ENCODE measurements around the gene VTI1B. TPM values are rescaled to one million over a fixed set of nuclear protein-coding genes. Genes with fewer than 3 reads are reported as not detected.

VTI1B gene
- total RNA-seq, 3 donors from 2014 or later (not counting 1 experiment from before 2014, with no cell fraction given), result 47.5 to 77.1 (median 57.9) TPM

DNA sequence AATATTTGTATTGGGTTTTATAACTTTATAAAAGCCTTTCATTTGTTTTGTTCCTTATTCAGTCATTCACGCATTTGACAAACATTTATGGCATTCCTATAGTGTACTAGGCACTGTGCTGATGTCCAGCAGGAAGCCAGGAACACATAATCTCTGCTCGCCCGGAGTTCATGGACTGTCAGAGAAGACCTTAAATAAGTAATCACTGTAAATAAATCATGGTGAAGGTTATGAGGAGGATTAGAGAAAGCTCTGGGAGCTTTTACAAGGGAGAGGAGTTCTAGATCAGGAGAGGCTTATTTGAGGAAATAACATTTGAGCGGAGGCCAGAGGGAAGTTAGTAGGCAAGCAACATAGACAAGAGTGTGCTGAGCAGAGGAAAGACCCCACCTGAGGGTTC, 22.6 kb upstream of the VTI1B start:
- no peak for ATAC-seq
- no peak overlapping the region for H3K27ac Mint-ChIP-seq
- H3K9me3 Mint-ChIP-seq, result no peaks in the 10 kb centered on the region
- H3K4me3 Mint-ChIP-seq, result peak overlapping the region; percentile 61
- H3K36me3 Mint-ChIP-seq, result peaks cover 4% of the 10 kb centered on the region
- no peak for DNase-seq
- Histone ChIP-seq H3K9me3 (ENCODE audit: control insufficient read depth, insufficient read depth, low read length) (no peaks in the 10 kb centered on the region), H3K4me1 (ENCODE audit: control insufficient read depth, insufficient read depth, low read length) (peaks cover 9% of the 10 kb centered on the region), H3K27ac (ENCODE audit: low read length) (no peak overlapping the region), H3K27me3 (ENCODE audit: control insufficient read depth, insufficient read depth, low read length) (no peaks in the 10 kb centered on the region), H3K36me3 (ENCODE audit: control insufficient read depth, insufficient read depth, low read length) (peaks cover 3% of the 10 kb centered on the region), H3K4me3 (ENCODE audit: low read length) (no peak overlapping the region)
- 89% methylated on average over 4 of the region's 4 CpGs for WGBS (ENCODE audit: insufficient coverage)
- no peaks in the 10 kb centered on the region for H3K27me3 Mint-ChIP-seq (ENCODE audit: low read depth in 2 of 2)
- intact Hi-C loops (cut with micrococcal nuclease), result no loop called here
- TF ChIP-seq, protein P1, sequence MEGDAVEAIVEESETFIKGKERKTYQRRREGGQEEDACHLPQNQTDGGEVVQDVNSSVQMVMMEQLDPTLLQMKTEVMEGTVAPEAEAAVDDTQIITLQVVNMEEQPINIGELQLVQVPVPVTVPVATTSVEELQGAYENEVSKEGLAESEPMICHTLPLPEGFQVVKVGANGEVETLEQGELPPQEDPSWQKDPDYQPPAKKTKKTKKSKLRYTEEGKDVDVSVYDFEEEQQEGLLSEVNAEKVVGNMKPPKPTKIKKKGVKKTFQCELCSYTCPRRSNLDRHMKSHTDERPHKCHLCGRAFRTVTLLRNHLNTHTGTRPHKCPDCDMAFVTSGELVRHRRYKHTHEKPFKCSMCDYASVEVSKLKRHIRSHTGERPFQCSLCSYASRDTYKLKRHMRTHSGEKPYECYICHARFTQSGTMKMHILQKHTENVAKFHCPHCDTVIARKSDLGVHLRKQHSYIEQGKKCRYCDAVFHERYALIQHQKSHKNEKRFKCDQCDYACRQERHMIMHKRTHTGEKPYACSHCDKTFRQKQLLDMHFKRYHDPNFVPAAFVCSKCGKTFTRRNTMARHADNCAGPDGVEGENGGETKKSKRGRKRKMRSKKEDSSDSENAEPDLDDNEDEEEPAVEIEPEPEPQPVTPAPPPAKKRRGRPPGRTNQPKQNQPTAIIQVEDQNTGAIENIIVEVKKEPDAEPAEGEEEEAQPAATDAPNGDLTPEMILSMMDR (IDR thresholded peaks at IDR 0.05), result no peak
- peaks cover 15 to 18% of the 10 kb centered on the region in 2 donors for H3K4me1 Mint-ChIP-seq

DNA sequence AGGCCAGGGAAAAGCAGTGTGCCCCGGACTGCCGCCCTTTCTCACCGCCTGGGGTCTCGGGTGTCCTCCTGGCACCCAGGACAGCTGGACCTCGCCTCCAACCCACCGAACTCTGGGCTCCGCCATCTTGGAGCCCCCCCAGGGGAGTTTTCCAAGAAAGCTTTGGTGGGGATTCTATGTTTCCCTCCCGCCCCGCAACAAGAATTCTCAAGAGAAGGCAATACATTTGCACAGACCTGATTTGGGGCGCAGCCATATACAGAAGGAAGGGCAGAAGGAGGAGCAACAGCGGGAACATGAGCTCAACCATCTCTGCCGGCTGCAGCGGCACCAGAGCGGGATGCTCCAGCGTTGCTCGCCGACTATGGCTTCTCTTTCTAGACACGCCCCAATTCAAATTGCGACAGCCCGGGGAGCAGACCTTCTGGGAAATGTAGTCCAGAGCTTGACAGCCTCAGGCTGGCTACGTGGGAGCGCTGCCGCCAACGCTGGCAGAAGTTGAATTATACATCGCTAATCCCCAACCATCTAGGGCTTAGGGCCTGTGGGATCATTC, 21.0 kb upstream of the VTI1B start, which contains the start of gene RDH11:
Gene RDH11, minus strand, starts transcription at position 371 of the 556 bp plus-strand sequence. Its CDS starts 61 bp downstream, at position 310.
- Mint-ChIP-seq H3K27ac (peak within 1 kb of the TSS; percentile 94 to 99), H3K4me1 (peaks cover 16 to 18% of the 10 kb centered on the region in 2 donors), H3K4me3 (peak within 1 kb of the TSS; percentile 96), H3K36me3 (peaks cover 13% of the 10 kb centered on the region), H3K27me3 (ENCODE audit: low read depth in 2 of 2) (no peaks in the 10 kb centered on the region), H3K9me3 (no peaks in the 10 kb centered on the region)
- TF ChIP-seq, protein P1 (IDR thresholded peaks at IDR 0.05), result no peak
- Histone ChIP-seq H3K27ac (ENCODE audit: low read length) (peak within 1 kb of the TSS; percentile 82), H3K9me3 (ENCODE audit: control insufficient read depth, insufficient read depth, low read length) (no peaks in the 10 kb centered on the region), H3K27me3 (ENCODE audit: control insufficient read depth, insufficient read depth, low read length) (no peaks in the 10 kb centered on the region), H3K36me3 (ENCODE audit: control insufficient read depth, insufficient read depth, low read length) (peaks cover 14% of the 10 kb centered on the region), H3K4me1 (ENCODE audit: control insufficient read depth, insufficient read depth, low read length) (peaks cover 9% of the 10 kb centered on the region), H3K4me3 (ENCODE audit: low read length) (peak within 1 kb of the TSS; percentile 95)
- ATAC-seq, result peak; percentile 91 to 94 (median 92)
- DNase-seq, result peak; percentile 58 to 92
- under 1% methylated on average over 25 of the region's 25 CpGs for WGBS (ENCODE audit: insufficient coverage)
- intact Hi-C loops (cut with micrococcal nuclease), result loop anchor here (1.0 to 2.0 kb wide), 2 partner anchors 21 to 77 kb away; partner anchors contain the start of genes ARG2 and VTI1B

DNA sequence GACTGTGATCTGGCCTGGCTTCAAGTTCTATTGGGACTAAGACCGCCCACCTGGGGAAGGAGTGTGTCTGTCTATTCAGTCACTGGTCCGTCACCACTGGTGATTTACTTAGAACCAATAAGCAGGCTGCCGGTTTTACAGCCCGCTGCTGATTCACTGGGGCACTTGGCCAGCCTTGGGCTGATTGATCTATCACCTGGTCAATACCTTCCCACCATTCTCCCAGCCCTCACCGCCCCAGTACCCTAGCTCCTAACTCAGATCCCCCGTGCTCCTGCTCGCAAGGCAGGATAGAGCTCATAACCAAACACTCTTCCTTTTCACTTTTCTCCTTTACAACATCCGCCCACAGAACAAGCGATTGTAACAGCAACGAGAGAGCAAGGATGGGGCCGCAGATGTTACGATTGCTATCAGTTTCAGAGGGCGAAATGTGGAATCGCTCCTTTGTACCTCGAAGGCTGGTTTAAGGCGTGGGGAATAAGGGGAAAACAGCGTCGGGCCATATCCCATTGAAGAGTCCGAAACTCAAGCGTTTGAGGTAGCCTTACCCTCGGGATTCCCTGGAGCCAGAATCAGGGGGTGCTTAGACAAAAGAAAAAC, 20.5 kb upstream of the VTI1B start:
- Mint-ChIP-seq H3K27me3 (ENCODE audit: low read depth in 2 of 2) (no peaks in the 10 kb centered on the region), H3K27ac (peak overlapping the region; percentile 94 to 99), H3K9me3 (no peaks in the 10 kb centered on the region), H3K4me3 (peak overlapping the region; percentile 96), H3K4me1 (peaks cover 16 to 18% of the 10 kb centered on the region in 2 donors), H3K36me3 (peaks cover 13% of the 10 kb centered on the region)
- Histone ChIP-seq H3K27me3 (ENCODE audit: control insufficient read depth, insufficient read depth, low read length) (no peaks in the 10 kb centered on the region), H3K9me3 (ENCODE audit: control insufficient read depth, insufficient read depth, low read length) (no peaks in the 10 kb centered on the region), H3K4me1 (ENCODE audit: control insufficient read depth, insufficient read depth, low read length) (peaks cover 9% of the 10 kb centered on the region), H3K27ac (ENCODE audit: low read length) (peak overlapping the region; percentile 82), H3K36me3 (ENCODE audit: control insufficient read depth, insufficient read depth, low read length) (peaks cover 19% of the 10 kb centered on the region), H3K4me3 (ENCODE audit: low read length) (peak overlapping the region; percentile 95)
- peak; percentile 52 to 81 for DNase-seq
- TF ChIP-seq, protein P1 (IDR thresholded peaks at IDR 0.05), result no peak
- intact Hi-C loops (cut with micrococcal nuclease), result loop anchor here (1.0 to 2.0 kb wide), 2 partner anchors 21 to 76 kb away; partner anchors contain the start of genes ARG2 and VTI1B
- peak; percentile 78 to 82 (median 79) for ATAC-seq
- under 1% methylated on average over 21 of the region's 21 CpGs for WGBS (ENCODE audit: insufficient coverage)

Data from natural killer cell (primary cell).